ENCODE measurements around the gene SH3BP1. TPM values are rescaled to one million over a fixed set of nuclear protein-coding genes. Genes with fewer than 3 reads are reported as not detected.

The SH3BP1 gene
- total RNA-seq, 6 experiments from 2014 or later = 1.6 to 4.8 (median 2.8) TPM

GRCh38 chr22:37704645-37705044, 65.2 kb downstream of the SH3BP1 start:
- no peak for TF ChIP-seq POLR2A (IDR thresholded peaks at IDR 0.05)
- TF ChIP-seq CTCF (IDR thresholded peaks at IDR 0.05) = no peak
- Histone ChIP-seq H3K9me3 (no peaks in the 10 kb centered on the region), H3K27ac (no peak overlapping the region), H3K4me1 (no peaks in the 10 kb centered on the region), H3K4me3 (no peak overlapping the region), H3K36me3 (no peaks in the 10 kb centered on the region), H3K27me3 (no peaks in the 10 kb centered on the region)
- 32% methylated on average over 3 of the region's 3 CpGs for WGBS (ENCODE audit: insufficient coverage, low coverage, low lambda C conversion rate, missing lambda C conversion rate)
- no peak for ATAC-seq
- intact Hi-C loops (cut with DNase I) = no loop called here
- DNase-seq = no peak

GRCh38 chr22:37705205-37705604, 65.7 kb downstream of the SH3BP1 start:
- intact Hi-C loops (cut with DNase I) = no loop called here
- DNase-seq (no peak), ATAC-seq (no peak)
- Histone ChIP-seq H3K4me3 (no peak overlapping the region), H3K27ac (no peak overlapping the region), H3K4me1 (no peaks in the 10 kb centered on the region), H3K27me3 (no peaks in the 10 kb centered on the region), H3K36me3 (no peaks in the 10 kb centered on the region), H3K9me3 (no peaks in the 10 kb centered on the region)
- WGBS (ENCODE audit: insufficient coverage, low coverage, low lambda C conversion rate, missing lambda C conversion rate) = 94% methylated on average over 3 of the region's 3 CpGs
- TF ChIP-seq CTCF (IDR thresholded peaks at IDR 0.05) (no peak), POLR2A (IDR thresholded peaks at IDR 0.05) (no peak)

Small RNA genes within 50 kb of the gene (small RNA-seq; reads per million reads assigned to genes)
- 0 reads per million in 2 experiments for gene RN7SL385P

Other genes with a start within 250 kb of the SH3BP1 start
- under 1 TPM; 0.07 to 0.93 (median 0.49) TPM for gene ELFN2, start 212.2 kb upstream of the SH3BP1 start, total RNA-seq
- 10 to 100 TPM in 4 of 6 experiments, 1 to 10 TPM in 2; 5.6 to 14.4 (median 10.2) TPM for gene MFNG, start 153.3 kb upstream of the SH3BP1 start, total RNA-seq
- 10 to 100 TPM in 5 of 6 experiments, 1 to 10 TPM in 1; 9.0 to 27.8 (median 14.2) TPM for gene CARD10, start 120.3 kb upstream of the SH3BP1 start, total RNA-seq
- gene CDC42EP1, start 79.2 kb upstream of the SH3BP1 start, total RNA-seq = 100 to 1,000 TPM in 1 of 6 experiments, 10 to 100 TPM in 5; 29.2 to 117 (median 68.0) TPM
- gene LGALS2, start 59.6 kb upstream of the SH3BP1 start, total RNA-seq = under 1 TPM in 1 of 6 experiments, not detected in 5; 0.64 TPM
- 10 to 100 TPM; 18.4 to 27.3 (median 24.1) TPM for gene GGA1, start 30.8 kb upstream of the SH3BP1 start, total RNA-seq
- 10 to 100 TPM; 15.7 to 63.4 (median 34.4) TPM for gene PDXP, start 19.1 kb downstream of the SH3BP1 start, total RNA-seq
- gene LGALS1, start 36.0 kb downstream of the SH3BP1 start, total RNA-seq = 100 to 1,000 TPM in 4 of 6 experiments, 10 to 100 TPM in 2; 34.7 to 267 (median 141) TPM
- gene NOL12, start 46.7 kb downstream of the SH3BP1 start, total RNA-seq = 10 to 100 TPM in 2 of 6 experiments, 1 to 10 TPM in 4; 8.4 to 16.1 (median 9.4) TPM
- 10 to 100 TPM; 11.7 to 22.8 (median 20.7) TPM for gene TRIOBP, start 57.4 kb downstream of the SH3BP1 start, total RNA-seq
- 10 to 100 TPM; 21.9 to 43.0 (median 29.8) TPM for gene GCAT, start 168.3 kb downstream of the SH3BP1 start, total RNA-seq
- gene GALR3, start 183.7 kb downstream of the SH3BP1 start, total RNA-seq = under 1 TPM in 2 of 6 experiments, not detected in 4; 0.29 to 0.83 TPM
- 10 to 100 TPM in 2 of 6 experiments, 1 to 10 TPM in 4; 7.3 to 20.7 (median 9.7) TPM for gene ANKRD54, start 204.7 kb downstream of the SH3BP1 start, total RNA-seq
- gene EIF3L, start 209.8 kb downstream of the SH3BP1 start, total RNA-seq = 100 to 1,000 TPM; 117 to 200 (median 164) TPM

Data from right lobe of liver (tissue), 6 donors.